ENCODE data around the gene COG7. TPM values are rescaled to one million over a fixed set of nuclear protein-coding genes. Genes with fewer than 3 reads are reported as not detected.
A peak's percentile ranks its signal among the peaks of the same experiment; 100 is the strongest.

The COG7 gene
- total RNA-seq, 4 donors from 2014 or later = 21.6 to 35.7 (median 24.8) TPM

DNA sequence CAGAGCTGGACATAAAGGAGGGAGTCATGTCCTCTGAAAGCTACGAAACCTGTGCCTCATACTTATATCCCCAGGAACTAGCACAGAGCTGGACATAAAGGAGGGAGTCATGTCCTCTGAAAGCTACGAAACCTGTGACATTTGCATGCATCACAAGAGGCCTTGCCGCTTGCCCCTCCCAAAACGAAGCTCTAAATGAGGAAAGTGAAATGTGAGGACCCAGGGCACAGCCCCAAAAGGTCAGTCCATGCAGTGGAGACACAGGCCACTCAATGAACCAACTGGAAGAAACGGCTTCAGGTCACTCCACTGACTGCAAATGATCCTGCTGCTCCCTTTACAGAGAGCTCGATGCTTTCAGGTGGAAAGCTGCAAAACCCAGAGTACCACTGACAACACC is 38.3 kb downstream of the COG7 start:
- Histone ChIP-seq H3K27me3 (no peaks in the 10 kb centered on the region), H3K9me3 (no peaks in the 10 kb centered on the region), H3K4me1 (no peaks in the 10 kb centered on the region), H3K4me3 (no peak overlapping the region), H3K36me3 (peaks cover 0 to 97% (median 9%) of the 10 kb centered on the region in 3 donors), H3K27ac (no peak overlapping the region)
- 91 to 94% methylated on average over 6 of the region's 6 CpGs for WGBS, 2 donors
- TF ChIP-seq, protein P1, sequence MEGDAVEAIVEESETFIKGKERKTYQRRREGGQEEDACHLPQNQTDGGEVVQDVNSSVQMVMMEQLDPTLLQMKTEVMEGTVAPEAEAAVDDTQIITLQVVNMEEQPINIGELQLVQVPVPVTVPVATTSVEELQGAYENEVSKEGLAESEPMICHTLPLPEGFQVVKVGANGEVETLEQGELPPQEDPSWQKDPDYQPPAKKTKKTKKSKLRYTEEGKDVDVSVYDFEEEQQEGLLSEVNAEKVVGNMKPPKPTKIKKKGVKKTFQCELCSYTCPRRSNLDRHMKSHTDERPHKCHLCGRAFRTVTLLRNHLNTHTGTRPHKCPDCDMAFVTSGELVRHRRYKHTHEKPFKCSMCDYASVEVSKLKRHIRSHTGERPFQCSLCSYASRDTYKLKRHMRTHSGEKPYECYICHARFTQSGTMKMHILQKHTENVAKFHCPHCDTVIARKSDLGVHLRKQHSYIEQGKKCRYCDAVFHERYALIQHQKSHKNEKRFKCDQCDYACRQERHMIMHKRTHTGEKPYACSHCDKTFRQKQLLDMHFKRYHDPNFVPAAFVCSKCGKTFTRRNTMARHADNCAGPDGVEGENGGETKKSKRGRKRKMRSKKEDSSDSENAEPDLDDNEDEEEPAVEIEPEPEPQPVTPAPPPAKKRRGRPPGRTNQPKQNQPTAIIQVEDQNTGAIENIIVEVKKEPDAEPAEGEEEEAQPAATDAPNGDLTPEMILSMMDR (IDR thresholded peaks at IDR 0.05) = no peak
- TF ChIP-seq EP300 (IDR thresholded peaks at IDR 0.05) = no peak
- DNase-seq (ENCODE audit: low spot score in 2 of 2) = no peak

DNA sequence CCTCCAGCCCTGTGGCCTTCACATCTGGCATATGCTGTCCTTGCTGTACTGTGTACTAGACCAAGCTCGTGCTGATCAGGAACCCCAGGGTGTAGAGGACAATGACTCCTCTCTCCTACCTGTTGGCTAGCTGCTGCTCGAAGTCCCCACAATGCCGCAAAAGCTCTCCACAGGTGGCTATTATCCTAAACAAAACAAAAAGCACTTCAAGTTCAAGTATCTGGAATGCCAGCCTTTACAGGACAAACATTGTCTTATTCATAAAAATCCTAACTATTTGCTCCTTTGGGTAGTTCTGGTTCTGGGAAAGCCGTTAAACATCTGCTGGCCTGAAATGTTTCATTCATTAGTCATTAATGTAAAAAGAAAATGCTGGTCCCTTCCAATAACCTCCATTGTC is 42.8 kb downstream of the COG7 start:
- Histone ChIP-seq H3K4me1 (no peaks in the 10 kb centered on the region), H3K4me3 (no peak overlapping the region), H3K36me3 (peaks cover 0 to 97% (median 3%) of the 10 kb centered on the region in 3 donors), H3K27me3 (no peaks in the 10 kb centered on the region), H3K27ac (no peak overlapping the region), H3K9me3 (no peaks in the 10 kb centered on the region)
- WGBS, 2 donors = 57 to 64% methylated on average over 4 of the region's 4 CpGs
- TF ChIP-seq POLR2A (IDR thresholded peaks at IDR 0.05) (no peak), EP300 (IDR thresholded peaks at IDR 0.05) (no peak)
- TF ChIP-seq, protein P1 (IDR thresholded peaks at IDR 0.05) = no peak
- DNase-seq (ENCODE audit: low spot score in 2 of 2) = no peak

- 66 to 76% methylated on average over 2 of the region's 2 CpGs for WGBS, 2 donors
- Histone ChIP-seq H3K4me1 (no peaks in the 10 kb centered on the region), H3K36me3 (peaks cover 0 to 97% (median 6%) of the 10 kb centered on the region in 3 donors), H3K27me3 (no peaks in the 10 kb centered on the region), H3K9me3 (no peaks in the 10 kb centered on the region), H3K4me3 (no peak overlapping the region), H3K27ac (no peak overlapping the region)
- DNase-seq (ENCODE audit: low spot score in 2 of 2) = no peak
- TF ChIP-seq, protein P1 (IDR thresholded peaks at IDR 0.05) = no peak
- TF ChIP-seq POLR2A (IDR thresholded peaks at IDR 0.05) (no peak), EP300 (IDR thresholded peaks at IDR 0.05) (no peak)
Observed at GRCh38 chr16:23409522-23409921, 43.5 kb downstream of the COG7 start.

DNA sequence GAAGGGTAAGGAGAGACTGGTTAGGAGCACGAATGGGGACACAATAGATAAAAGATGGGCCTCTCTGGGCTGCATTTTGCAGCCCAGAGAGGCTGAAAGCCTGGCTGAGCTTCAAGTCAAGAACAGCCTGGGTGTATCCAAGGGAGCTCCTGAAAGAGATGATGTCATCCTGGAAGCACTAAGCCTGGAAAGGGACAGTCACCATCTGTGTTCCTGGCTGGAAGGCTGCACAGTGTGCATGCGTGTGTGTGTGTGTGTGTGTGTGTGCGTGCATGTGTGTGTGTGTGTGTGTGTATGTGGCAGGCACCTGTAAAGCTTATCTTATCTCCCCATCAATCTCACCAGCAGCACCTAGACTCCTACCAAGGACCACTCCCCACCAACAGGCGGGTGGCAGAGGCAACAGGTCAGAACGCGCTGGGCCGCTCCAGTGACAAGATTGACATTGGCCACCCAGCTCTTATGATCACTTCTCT is 44.1 kb downstream of the COG7 start:
- Histone ChIP-seq H3K9me3 (no peaks in the 10 kb centered on the region), H3K4me3 (no peak overlapping the region), H3K27ac (no peak overlapping the region), H3K4me1 (no peaks in the 10 kb centered on the region), H3K36me3 (peaks cover 0 to 97% (median 6%) of the 10 kb centered on the region in 3 donors), H3K27me3 (no peaks in the 10 kb centered on the region)
- WGBS, 2 donors = 77 to 78% methylated on average over 7 of the region's 7 CpGs
- TF ChIP-seq POLR2A (IDR thresholded peaks at IDR 0.05) = no peak
- TF ChIP-seq, protein P1 (IDR thresholded peaks at IDR 0.05) = no peak
- TF ChIP-seq EP300 (IDR thresholded peaks at IDR 0.05) = no peak
- DNase-seq (ENCODE audit: low spot score in 2 of 2) = peak in 1 of 2 donors; percentile 27

- Histone ChIP-seq H3K36me3 (peaks cover 0 to 97% (median 10%) of the 10 kb centered on the region in 3 donors), H3K4me1 (no peaks in the 10 kb centered on the region), H3K27me3 (no peaks in the 10 kb centered on the region), H3K9me3 (no peaks in the 10 kb centered on the region), H3K27ac (no peak overlapping the region), H3K4me3 (no peak overlapping the region)
- WGBS, 2 donors = 84 to 88% methylated on average over 11 to 13 of the region's 21 CpGs
- no peak for DNase-seq (ENCODE audit: low spot score in 2 of 2)
- TF ChIP-seq POLR2A (IDR thresholded peaks at IDR 0.05) (no peak), EP300 (IDR thresholded peaks at IDR 0.05) (no peak)
- TF ChIP-seq, protein P1 (IDR thresholded peaks at IDR 0.05) = no peak
Observed at GRCh38 chr16:23408242-23408822, 44.7 kb downstream of the COG7 start.
